GM11168 (cell line): ENCODE data around the gene STIMATE.

Experiments
- in situ Hi-C: fragments of 300-500 bp; cut with MboI; formaldehyde crosslinking; loops from one replicate; pipeline ENCODE4 v1.12.0; 2022; ENCODE audit warnings: low sequenced_read_pairs; ENCODE audit not compliant: unreplicated experiment

The STIMATE gene

DNA sequence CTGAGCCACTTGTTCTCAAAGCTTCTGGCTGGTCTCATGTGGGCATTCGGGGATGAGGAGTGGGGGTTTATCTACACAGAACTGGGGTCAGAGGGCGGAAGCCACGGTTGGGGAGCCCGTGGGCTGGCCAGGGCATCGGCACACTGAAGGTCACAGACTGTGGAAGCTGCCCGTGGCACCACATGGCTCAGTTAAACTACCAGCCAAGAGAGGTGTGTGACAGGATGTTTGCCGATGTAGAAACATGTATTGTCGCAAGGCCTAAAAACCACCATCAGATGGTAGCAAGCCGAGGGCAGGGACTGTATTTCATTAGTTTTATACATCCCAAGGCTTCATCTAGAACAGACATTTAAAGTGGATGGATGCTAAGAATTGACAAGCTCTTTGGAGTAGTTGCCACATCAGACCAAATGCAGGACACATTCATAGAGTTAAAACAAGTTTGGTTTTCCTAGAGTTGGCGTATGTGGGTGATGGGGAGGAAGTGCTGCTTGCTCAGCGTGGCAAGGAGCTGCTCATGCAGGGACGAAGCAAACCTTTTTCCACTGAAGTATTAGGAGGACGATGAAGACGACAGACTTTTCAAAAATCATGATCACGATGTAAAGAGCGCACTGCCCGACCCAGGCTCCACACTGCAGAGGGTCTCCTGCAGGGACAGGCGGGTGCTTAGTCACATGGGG is 52.9 kb downstream of the STIMATE start:
- in situ Hi-C loops = no loop called here

GRCh38 chr3:52843881-52844280 is 53.5 kb downstream of the STIMATE start:
- in situ Hi-C loops = no loop called here

DNA sequence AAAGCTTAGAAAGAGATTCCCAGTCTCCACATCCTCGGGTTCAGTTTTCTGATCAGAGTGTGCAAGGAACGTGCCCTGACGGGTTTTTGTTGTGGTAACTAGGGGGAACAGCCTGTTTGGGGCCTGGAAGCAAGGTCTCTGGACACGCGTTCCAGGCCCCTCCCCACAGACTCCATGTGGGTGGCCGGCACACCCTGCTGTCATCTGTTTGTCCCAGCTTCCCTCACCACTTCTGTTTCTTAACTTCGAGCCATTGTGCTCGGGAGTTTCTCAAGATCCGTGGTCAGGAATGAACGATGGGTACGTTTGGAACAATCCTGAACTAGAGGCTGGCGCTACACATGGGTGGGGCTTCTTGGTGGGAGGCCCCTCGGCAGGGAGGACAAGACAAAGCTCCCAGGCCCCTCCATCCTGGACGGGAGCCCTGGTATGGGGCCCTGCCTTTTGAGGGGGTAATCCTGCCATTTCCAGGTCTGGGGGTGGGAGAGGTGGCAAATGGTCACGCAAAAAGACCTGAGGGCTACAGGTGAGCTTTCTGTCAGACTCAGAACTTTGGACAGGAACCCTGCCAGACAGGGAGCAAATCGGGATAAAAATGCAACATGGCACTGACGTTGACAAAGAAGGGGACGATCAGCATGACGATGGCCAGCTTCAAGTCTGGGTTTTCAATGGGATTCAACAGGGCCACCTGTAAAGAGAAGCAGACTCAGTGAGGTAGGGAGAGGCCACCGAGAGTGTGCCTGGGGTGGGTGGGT is 54.1 kb downstream of the STIMATE start:
- in situ Hi-C loops = no loop called here

- in situ Hi-C loops = no loop called here
These were observed 54.9 kb downstream of the STIMATE start for GRCh38 chr3:52842424-52842823.

DNA sequence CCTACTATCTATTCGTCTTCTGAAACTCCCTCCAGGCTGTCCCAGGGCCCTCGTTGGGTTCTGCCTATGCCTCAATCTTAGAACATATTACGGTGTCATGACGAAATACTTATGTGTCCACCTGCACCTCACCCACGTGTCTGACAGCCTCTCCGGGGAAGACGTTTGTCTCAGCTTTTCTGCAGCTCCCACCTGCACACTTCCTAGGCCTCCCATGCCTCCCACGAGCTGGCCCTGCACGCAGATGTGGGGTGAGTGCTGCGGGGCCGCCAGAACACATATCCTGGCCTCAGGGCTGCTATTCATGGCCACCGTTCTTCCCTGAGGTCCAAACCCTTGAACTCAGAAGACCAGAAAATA is 55.4 kb downstream of the STIMATE start:
- in situ Hi-C loops = no loop called here

DNA sequence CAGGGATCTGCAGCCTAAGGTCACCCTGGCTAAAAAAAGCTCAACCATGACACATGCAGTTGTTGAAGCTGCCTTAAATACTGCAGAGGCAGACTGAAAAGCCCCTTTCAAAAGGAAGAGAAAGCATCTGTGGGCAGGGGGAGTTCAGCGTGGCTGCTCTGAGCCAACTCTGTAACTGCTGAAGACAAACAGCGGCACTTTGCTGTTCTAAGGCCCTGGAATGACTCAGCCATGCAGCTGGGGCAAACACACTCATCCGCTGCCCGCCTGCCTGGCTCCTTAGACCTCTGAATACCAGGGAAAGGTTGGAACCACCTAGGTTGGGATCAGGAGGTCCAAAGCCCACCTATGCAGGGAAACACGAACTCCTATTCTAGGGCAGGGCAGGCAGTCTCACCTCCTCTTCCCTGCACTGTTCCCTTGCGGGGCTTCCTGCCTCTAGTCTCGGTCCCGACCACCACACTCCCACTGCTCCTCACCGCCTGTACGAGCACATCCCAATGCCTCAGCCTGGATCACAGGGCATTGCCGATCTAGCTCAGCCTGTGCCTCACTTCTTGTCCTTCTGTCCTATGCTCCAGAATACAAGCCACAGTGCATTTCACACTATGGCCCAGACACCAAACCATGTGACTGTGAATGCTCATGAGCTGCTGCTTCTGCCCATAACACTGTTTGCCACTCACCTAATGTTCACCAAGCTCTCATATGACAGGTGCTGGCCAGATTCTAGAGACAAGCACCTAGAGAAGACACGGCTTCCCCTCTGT is 56.0 kb downstream of the STIMATE start:
- in situ Hi-C loops = no loop called here

- in situ Hi-C loops = no loop called here
These were observed 57.3 kb downstream of the STIMATE start for GRCh38 chr3:52839892-52840545.

DNA sequence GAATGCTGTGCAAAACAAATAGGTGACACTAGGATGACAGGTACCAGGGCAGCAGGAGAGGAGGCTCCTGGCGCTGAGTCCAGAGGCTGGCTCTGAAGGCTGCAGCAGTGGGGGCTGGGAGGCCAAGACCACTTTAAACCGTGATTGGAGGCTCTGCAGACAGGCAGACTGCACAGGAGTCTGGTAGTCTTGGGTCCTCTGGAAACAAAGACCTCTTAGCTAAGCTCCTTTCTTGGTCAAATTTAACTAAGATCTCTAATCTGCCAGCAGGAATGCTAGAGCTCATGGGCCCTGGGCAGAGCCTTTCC is 58.1 kb downstream of the STIMATE start:
- in situ Hi-C loops = no loop called here

GRCh38 chr3:52838561-52839267 is 58.6 kb downstream of the STIMATE start:
- in situ Hi-C loops = no loop called here

DNA sequence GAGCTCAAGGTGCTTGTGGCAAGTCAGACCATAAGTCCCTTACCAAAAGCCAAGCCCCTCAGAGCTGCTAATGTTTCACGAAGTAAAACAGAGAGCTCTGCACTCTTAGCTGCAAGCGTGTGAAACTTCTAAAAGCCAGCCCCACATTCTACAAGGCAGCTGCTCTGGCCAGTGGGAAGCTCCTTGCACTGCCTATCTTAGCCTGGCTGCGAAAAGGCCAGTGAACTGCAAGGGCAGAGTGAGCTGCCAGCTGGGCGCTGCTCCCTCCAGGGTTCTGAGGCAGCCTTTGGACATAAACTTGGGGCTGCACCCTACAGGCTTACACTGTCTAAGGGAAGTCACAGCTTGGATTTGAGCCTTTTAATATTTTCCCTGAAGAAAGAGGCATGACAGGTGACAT is 60.4 kb downstream of the STIMATE start:
- in situ Hi-C loops = no loop called here

GRCh38 chr3:52836471-52836845 is 60.9 kb downstream of the STIMATE start:
- in situ Hi-C loops = no loop called here

- in situ Hi-C loops = no loop called here
These were observed 61.4 kb downstream of the STIMATE start for GRCh38 chr3:52835766-52836470.

DNA sequence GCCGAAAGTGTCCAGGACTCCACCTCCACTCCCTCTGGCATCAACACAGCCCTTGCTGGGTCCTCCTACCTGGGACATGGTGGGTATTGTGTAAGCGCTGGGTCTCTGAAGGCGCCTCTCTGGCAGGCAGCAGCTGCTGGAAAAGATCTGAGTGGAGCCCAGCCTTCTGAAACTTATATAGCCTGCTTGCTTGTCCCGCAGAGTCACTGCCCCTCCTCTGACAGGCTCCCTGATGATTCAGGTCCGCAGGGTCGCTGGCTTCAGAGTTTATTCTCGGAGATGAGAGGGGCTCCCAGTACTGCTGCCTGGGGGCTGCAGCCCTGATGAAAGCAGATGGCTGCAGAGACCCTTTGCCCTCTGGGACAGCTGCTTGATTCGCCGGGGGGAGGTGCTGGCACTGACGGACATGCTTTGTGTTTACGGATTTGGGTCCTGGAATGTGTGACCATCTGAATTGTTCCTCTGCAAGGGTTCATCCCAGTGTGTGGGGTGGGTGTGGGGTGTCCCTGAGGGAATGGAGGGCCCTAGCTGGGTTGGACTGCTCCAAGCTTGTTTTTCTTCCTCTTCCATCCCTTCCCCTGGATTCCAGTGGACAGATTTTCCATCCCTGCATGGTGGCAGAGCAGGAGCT is 62.4 kb downstream of the STIMATE start, which contains the start of gene MUSTN1:
Gene MUSTN1 (minus strand): TSS at position 149 of the 631 bp plus-strand sequence. CDS start 71 bp downstream, at position 78.
- in situ Hi-C loops = no loop called here

DNA sequence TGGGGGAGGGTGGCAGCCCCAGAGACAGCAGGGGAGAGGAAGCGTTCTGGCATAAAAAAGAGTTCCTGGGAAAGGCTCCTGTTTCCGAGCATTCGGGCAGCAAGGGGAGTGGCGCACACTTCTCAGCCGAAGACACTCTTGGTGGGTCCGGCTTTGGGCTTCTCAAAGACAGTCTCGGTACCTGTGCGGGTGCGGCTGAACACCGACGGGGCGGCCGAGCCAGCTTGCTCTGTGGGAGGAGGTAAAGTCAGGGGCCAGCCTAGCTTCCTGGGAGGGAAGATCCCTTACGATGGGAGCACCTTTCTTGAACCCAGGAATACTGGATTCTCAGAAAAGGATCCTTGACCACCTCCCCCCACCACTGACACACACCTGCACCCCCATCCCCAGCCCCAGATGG is 64.1 kb downstream of the STIMATE start:
- in situ Hi-C loops = no loop called here

GRCh38 chr3:52831500-52832301 is 65.6 kb downstream of the STIMATE start:
- in situ Hi-C loops = no loop called here

- in situ Hi-C loops = no loop called here
These were observed 66.7 kb downstream of the STIMATE start, which contains the start of gene ITIH4 for GRCh38 chr3:52830535-52831258. Gene ITIH4, minus strand, starts transcription at chr3:52830672. Its CDS starts 30 bp downstream, at chr3:52830642.

DNA sequence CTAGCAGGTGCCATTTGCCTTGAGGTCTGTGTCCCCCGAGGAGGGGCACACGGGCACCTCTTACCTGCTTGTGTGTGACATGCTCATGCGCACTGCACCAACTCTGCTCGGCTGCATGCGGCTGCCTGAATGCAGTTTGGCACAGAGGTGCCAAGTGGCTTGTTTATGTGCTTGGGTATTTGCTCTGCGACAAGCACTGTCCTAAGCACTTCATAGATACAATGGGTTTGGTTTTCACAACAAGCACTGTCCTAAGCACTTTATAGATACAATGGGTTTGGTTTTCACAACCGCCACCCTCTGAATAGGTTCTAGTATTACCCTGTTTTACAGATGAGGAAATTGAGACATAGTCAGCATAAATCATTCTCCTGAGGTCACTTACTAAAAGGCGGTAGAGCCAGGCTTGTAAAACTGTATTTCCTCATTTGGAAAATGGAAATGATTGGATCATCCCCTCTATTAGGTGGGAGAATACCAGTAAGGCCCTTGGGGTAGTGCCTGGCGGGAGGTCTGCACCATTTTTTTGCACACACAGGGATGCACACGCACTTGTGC is 67.4 kb downstream of the STIMATE start:
- in situ Hi-C loops = no loop called here
